HepG2 (cell line): ENCODE data around the gene NYNRIN. TPM values are rescaled to one million over a fixed set of nuclear protein-coding genes. Genes with fewer than 3 reads are reported as not detected.
A peak's percentile ranks its signal among the peaks of the same experiment; 100 is the strongest.

Experiments
- ARNT2 ChIP-seq: sonication (generic); formaldehyde crosslinking; IDR thresholded peaks from 2 replicates; pipeline ENCODE4 v1.8.0; 2022; ENCODE audit warnings: mild to moderate bottlenecking, low read depth, missing genetic modification reagents, moderate library complexity
- BRCA1 ChIP-seq: sonication (generic); formaldehyde crosslinking; IDR thresholded peaks from 2 replicates; pipeline ENCODE4 v1.4.0; 2020; ENCODE audit warnings: missing genetic modification reagents
- BRD4 ChIP-seq: sonication (generic); formaldehyde crosslinking; IDR thresholded peaks from 2 replicates; pipeline ENCODE4 v1.4.0; 2020; ENCODE audit warnings: missing genetic modification reagents
- KLF15 ChIP-seq: sonication (generic); formaldehyde crosslinking; IDR thresholded peaks from 2 replicates; pipeline ENCODE4 v1.8.1; 2023; ENCODE audit warnings: borderline replicate concordance, mild to moderate bottlenecking, inconsistent platforms, missing genetic modification reagents, mixed read lengths
- NFATC3 ChIP-seq: sonication (generic); formaldehyde crosslinking; IDR thresholded peaks from 2 replicates; pipeline ENCODE4 v1.5.1; 2020; ENCODE audit warnings: mild to moderate bottlenecking, missing genetic modification reagents
- NRL ChIP-seq: sonication (generic); formaldehyde crosslinking; IDR thresholded peaks from 2 replicates; pipeline ENCODE4 v1.5.0; 2020; ENCODE audit warnings: missing genetic modification reagents, mild to moderate bottlenecking, moderate library complexity, borderline replicate concordance
- RFXAP ChIP-seq: sonication (generic); formaldehyde crosslinking; IDR thresholded peaks from 2 replicates; pipeline ENCODE4 v1.4.0; 2020; ENCODE audit warnings: missing genetic modification reagents, borderline replicate concordance
- SMAD3 ChIP-seq: sonication (generic); formaldehyde crosslinking; IDR thresholded peaks from 2 replicates; pipeline ENCODE4 v1.4.0; 2020; ENCODE audit warnings: missing genetic modification reagents
- ZFX ChIP-seq: sonication (generic); formaldehyde crosslinking; IDR thresholded peaks from 2 replicates; pipeline ENCODE4 v1.4.0; 2020; ENCODE audit warnings: mild to moderate bottlenecking, low read depth, missing genetic modification reagents, moderate library complexity
- ZMYM2 ChIP-seq: sonication (generic); formaldehyde crosslinking; IDR thresholded peaks from 2 replicates; pipeline ENCODE4 v1.8.0; 2022; ENCODE audit warnings: mild to moderate bottlenecking, missing genetic modification reagents
- ZNF317 ChIP-seq: sonication (generic); formaldehyde crosslinking; IDR thresholded peaks from 2 replicates; pipeline ENCODE4 v1.5.0; 2020; ENCODE audit warnings: mild to moderate bottlenecking, missing genetic modification reagents
- polyA plus RNA-seq, 8 experiments: library from polyadenylated mRNA; depleted of rRNA in 3 of 8; stranded (reverse) in 7 of 8; unstranded in 1 of 8; fragments of >200 nt; fragmentation: Illumina TruSeq in 4 of 8; extraction: Trizol in 4 of 8; gene quantifications; 2 replicates each; pipeline versions ENCODE4 v1.2.1 to v1.2.3, GENCODE V29; 2011 to 2016; ENCODE audit warnings: low read depth in 4 of 8, missing spikeins in 1 of 8, mixed read lengths in 1 of 8; ENCODE audit not compliant: insufficient read depth in 1 of 8
- total RNA-seq, 5 experiments: library from RNA; depleted of rRNA; stranded (reverse); fragments of >200 nt; fragmentation: Illumina TruSeq; extraction: Trizol; gene quantifications; 2 replicates each; pipeline ENCODE4 v1.2.3, GENCODE V29; 2016; ENCODE audit warnings: low read depth in 1 of 5
- TF ChIP-seq, protein P1 (sequence below): sonication (generic); formaldehyde crosslinking; IDR thresholded peaks from 2 replicates; pipeline ENCODE4 v1.4.0; 2020; ENCODE audit warnings: missing genetic modification reagents
- TF ChIP-seq, protein P2 (sequence below): sonication (generic); formaldehyde crosslinking; IDR thresholded peaks from 2 replicates; pipeline ENCODE4 v1.8.1; 2023; ENCODE audit warnings: missing genetic modification reagents, mild to moderate bottlenecking, borderline replicate concordance
- TF ChIP-seq, protein P3 (sequence below): sonication (generic); formaldehyde crosslinking; IDR thresholded peaks from 2 replicates; pipeline ENCODE4 v1.5.1; 2020; ENCODE audit warnings: missing genetic modification reagents, mild to moderate bottlenecking, borderline replicate concordance
- TF ChIP-seq, protein P4 (sequence below): sonication (generic); formaldehyde crosslinking; IDR thresholded peaks from 2 replicates; pipeline ENCODE4 v1.4.0; 2020; ENCODE audit warnings: mild to moderate bottlenecking, low read depth, missing genetic modification reagents
- TF ChIP-seq, protein P5 (sequence below): sonication (generic); formaldehyde crosslinking; IDR thresholded peaks from 2 replicates; pipeline ENCODE4 v1.8.0; 2022; ENCODE audit warnings: mild to moderate bottlenecking, missing genetic modification reagents, moderate library complexity
- TF ChIP-seq, protein P6 (sequence below): fragments of 450-650 bp; IDR thresholded peaks from 2 replicates; pipeline ENCODE4 v1.6.1; 2017
- TF ChIP-seq, protein P7 (sequence below): sonication (generic); formaldehyde crosslinking; IDR thresholded peaks from 2 replicates; pipeline ENCODE4 v1.4.0; 2020; ENCODE audit warnings: mild to moderate bottlenecking, missing genetic modification reagents

NYNRIN gene
- total and polyA plus RNA-seq, 2 of the 13 experiments (the other 11 are each of a cell fraction or from before 2014, with no cell fraction given): 0.63 to 1.1 TPM

DNA sequence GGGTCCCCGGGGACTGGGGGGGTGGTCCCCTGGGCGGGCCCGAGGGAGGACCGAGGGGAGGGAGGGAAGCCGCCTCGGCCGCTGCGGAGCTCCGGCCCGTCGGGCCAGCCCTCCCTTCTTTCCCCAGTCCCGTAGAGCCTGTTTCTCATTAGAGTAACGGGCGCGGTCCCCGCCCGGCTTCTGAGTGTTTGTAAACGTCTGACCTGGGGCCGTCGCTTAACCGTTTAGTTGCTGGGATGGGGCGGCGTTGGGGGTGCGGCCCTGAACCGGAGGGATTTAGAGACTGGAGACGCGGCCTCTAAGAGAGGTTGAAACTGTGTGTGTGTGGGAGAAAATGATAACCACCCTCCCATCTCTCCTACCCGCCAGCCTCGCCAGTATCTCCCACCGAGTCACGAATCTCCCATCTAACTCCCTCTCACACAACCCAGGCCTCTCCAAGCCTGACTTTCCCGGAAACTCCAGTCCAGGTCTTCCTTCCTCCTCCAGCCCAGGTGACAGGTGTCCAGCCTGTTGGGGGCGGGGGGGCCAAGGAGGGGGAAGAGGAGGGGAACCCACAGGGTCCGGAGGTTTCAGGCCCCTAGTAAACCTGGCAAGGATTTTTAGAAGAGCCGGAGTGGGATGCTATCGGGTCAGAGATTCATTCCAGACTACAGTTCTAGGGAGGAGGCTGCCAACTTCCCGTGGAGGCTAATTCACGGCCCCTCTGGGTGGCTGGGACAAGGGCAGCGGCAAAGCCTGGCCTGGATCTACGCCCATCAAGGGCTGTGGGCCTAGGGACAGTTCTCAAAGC, 31.9 kb upstream of the NYNRIN start (continued):
- TF ChIP-seq NRL (CRISPR knock-in tag) (peak; percentile 93), ZNF317 (CRISPR knock-in tag) (peak; percentile 53; the same call in 1 of the 2 replicates), ARNT2 (CRISPR knock-in tag) (peak; percentile 44; the same call in 1 of the 2 replicates), KLF15 (CRISPR knock-in tag) (no peak), BRCA1 (CRISPR knock-in tag) (no peak; the same call in 1 of the 2 replicates), ZMYM2 (CRISPR knock-in tag) (no peak), NFATC3 (no peak), BRD4 (no peak), RFXAP (CRISPR knock-in tag) (peak; percentile 2; the same call in 1 of the 2 replicates), SMAD3 (CRISPR knock-in tag) (peak; percentile 72; the same call in 1 of the 2 replicates), ZFX (peak; percentile 92)
- TF ChIP-seq, protein P1, sequence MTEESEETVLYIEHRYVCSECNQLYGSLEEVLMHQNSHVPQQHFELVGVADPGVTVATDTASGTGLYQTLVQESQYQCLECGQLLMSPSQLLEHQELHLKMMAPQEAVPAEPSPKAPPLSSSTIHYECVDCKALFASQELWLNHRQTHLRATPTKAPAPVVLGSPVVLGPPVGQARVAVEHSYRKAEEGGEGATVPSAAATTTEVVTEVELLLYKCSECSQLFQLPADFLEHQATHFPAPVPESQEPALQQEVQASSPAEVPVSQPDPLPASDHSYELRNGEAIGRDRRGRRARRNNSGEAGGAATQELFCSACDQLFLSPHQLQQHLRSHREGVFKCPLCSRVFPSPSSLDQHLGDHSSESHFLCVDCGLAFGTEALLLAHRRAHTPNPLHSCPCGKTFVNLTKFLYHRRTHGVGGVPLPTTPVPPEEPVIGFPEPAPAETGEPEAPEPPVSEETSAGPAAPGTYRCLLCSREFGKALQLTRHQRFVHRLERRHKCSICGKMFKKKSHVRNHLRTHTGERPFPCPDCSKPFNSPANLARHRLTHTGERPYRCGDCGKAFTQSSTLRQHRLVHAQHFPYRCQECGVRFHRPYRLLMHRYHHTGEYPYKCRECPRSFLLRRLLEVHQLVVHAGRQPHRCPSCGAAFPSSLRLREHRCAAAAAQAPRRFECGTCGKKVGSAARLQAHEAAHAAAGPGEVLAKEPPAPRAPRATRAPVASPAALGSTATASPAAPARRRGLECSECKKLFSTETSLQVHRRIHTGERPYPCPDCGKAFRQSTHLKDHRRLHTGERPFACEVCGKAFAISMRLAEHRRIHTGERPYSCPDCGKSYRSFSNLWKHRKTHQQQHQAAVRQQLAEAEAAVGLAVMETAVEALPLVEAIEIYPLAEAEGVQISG (CRISPR knock-in tag): peak; percentile 75
- TF ChIP-seq, protein P2, sequence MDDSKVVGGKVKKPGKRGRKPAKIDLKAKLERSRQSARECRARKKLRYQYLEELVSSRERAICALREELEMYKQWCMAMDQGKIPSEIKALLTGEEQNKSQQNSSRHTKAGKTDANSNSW (CRISPR knock-in tag): no peak
- TF ChIP-seq, protein P3, sequence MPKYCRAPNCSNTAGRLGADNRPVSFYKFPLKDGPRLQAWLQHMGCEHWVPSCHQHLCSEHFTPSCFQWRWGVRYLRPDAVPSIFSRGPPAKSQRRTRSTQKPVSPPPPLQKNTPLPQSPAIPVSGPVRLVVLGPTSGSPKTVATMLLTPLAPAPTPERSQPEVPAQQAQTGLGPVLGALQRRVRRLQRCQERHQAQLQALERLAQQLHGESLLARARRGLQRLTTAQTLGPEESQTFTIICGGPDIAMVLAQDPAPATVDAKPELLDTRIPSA (CRISPR knock-in tag): no peak
- TF ChIP-seq, protein P4, sequence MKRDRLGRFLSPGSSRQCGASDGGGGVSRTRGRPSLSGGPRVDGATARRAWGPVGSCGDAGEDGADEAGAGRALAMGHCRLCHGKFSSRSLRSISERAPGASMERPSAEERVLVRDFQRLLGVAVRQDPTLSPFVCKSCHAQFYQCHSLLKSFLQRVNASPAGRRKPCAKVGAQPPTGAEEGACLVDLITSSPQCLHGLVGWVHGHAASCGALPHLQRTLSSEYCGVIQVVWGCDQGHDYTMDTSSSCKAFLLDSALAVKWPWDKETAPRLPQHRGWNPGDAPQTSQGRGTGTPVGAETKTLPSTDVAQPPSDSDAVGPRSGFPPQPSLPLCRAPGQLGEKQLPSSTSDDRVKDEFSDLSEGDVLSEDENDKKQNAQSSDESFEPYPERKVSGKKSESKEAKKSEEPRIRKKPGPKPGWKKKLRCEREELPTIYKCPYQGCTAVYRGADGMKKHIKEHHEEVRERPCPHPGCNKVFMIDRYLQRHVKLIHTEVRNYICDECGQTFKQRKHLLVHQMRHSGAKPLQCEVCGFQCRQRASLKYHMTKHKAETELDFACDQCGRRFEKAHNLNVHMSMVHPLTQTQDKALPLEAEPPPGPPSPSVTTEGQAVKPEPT (CRISPR knock-in tag): no peak
- TF ChIP-seq, protein P5, sequence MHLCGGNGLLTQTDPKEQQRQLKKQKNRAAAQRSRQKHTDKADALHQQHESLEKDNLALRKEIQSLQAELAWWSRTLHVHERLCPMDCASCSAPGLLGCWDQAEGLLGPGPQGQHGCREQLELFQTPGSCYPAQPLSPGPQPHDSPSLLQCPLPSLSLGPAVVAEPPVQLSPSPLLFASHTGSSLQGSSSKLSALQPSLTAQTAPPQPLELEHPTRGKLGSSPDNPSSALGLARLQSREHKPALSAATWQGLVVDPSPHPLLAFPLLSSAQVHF (CRISPR knock-in tag): no peak
- TF ChIP-seq, protein P6, sequence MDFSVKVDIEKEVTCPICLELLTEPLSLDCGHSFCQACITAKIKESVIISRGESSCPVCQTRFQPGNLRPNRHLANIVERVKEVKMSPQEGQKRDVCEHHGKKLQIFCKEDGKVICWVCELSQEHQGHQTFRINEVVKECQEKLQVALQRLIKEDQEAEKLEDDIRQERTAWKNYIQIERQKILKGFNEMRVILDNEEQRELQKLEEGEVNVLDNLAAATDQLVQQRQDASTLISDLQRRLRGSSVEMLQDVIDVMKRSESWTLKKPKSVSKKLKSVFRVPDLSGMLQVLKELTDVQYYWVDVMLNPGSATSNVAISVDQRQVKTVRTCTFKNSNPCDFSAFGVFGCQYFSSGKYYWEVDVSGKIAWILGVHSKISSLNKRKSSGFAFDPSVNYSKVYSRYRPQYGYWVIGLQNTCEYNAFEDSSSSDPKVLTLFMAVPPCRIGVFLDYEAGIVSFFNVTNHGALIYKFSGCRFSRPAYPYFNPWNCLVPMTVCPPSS: no peak
- TF ChIP-seq, protein P7, sequence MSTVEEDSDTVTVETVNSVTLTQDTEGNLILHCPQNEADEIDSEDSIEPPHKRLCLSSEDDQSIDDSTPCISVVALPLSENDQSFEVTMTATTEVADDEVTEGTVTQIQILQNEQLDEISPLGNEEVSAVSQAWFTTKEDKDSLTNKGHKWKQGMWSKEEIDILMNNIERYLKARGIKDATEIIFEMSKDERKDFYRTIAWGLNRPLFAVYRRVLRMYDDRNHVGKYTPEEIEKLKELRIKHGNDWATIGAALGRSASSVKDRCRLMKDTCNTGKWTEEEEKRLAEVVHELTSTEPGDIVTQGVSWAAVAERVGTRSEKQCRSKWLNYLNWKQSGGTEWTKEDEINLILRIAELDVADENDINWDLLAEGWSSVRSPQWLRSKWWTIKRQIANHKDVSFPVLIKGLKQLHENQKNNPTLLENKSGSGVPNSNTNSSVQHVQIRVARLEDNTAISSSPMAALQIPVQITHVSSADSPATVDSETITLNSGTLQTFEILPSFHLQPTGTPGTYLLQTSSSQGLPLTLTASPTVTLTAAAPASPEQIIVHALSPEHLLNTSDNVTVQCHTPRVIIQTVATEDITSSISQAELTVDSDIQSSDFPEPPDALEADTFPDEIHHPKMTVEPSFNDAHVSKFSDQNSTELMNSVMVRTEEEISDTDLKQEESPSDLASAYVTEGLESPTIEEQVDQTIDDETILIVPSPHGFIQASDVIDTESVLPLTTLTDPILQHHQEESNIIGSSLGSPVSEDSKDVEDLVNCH: no peak
